ENCODE data around the gene CEL.
"Not testable (repeated sequence)": the region's sequence is repeated elsewhere in the genome, so short reads cannot be mapped to it uniquely, and the experiment has no call there.

GRCh38 chr9:133061019-133061763 is 590 bp upstream of the CEL start:
- not testable (repeated sequence) for TF ChIP-seq EZH2 (IDR thresholded peaks at IDR 0.05); POLR2AphosphoS5 (IDR thresholded peaks at IDR 0.05; ENCODE audit: borderline replicate concordance, low read depth, low read length)

Measured in SK-N-MC (cell line).